Bone marrow (tissue), 2 donors: Measurements from ENCODE around the gene RBMY1J.
"Not testable (repeated sequence)": the region's sequence is repeated elsewhere in the genome, so short reads cannot be mapped to it uniquely, and the experiment has no call there.

Source experiments
- DNase-seq, 2 donors: peaks; one replicate each; lab custom pipeline; 2025; lab: John Stamatoyannopoulos, UW

The RBMY1J gene

GRCh38 chrY:22403110-22403509 lies at the start of gene RBMY1J:
TSS of gene RBMY1J (plus strand) at chrY:22403410. CDS start at chrY:22405448, 2,038 bp downstream.
- DNase-seq, result not testable (repeated sequence)

- no peak for DNase-seq
These were observed 35.8 kb upstream of the RBMY1J start for GRCh38 chrY:22367416-22367815.

GRCh38 chrY:22370623-22371022 lies 32.6 kb upstream of the RBMY1J start:
- no peak for DNase-seq

GRCh38 chrY:22373494-22373893 lies 29.7 kb upstream of the RBMY1J start:
- DNase-seq, result no peak

GRCh38 chrY:22444718-22445396 lies 41.6 kb downstream of the RBMY1J start:
- not testable (repeated sequence) for DNase-seq

GRCh38 chrY:22455522-22455921 lies 52.3 kb downstream of the RBMY1J start:
- DNase-seq, result not testable (repeated sequence)

- DNase-seq, result not testable (repeated sequence)
These were observed 58.8 kb downstream of the RBMY1J start for GRCh38 chrY:22461962-22462361.
